CD4-positive, alpha-beta T cell treated with Interleukin-2 at 100 ng/mL for 4 hours (primary cell): ENCODE data around the gene NT5C3A.
A peak's percentile ranks its signal among the peaks of the same experiment; 100 is the strongest.

Experiments used
- DNase-seq: peaks from one replicate; pipeline ENCODE4 v3.0.0-alpha.2; 2020; ENCODE audit warnings: low spot score

Gene NT5C3A

DNA sequence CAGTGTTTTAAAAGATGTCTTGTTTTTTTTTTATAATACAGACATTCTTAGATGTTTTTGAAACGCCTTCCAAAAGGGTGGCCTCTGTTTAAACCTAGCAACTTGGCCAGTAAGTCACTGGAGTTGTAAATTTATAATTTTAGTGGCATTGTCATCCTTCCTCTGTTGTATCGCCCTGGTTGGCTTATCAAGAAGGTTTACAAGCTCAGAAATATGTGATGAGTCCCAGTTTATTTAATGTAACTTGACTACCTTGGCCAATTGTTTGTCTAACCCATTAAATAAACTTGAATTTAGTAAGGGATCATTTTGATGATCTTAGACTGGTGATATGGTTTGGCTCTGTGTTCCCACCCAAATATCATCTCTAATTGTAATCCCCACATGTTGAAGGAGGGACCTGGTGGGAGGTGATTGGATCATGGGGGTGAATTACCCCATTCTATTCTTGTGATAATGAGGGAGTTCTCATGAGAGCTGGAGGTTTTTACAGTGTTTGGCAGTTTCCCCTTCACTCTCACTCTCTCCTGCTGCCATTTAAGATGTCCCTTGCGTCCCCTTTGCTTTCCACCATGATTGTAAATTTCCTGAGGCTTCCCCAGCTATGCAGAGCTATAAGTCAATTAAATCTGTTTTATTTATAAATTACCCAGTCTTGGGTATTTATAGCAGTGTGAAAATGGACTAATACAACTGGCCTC lies 13.4 kb upstream of the NT5C3A start:
- DNase-seq = no peak

DNA sequence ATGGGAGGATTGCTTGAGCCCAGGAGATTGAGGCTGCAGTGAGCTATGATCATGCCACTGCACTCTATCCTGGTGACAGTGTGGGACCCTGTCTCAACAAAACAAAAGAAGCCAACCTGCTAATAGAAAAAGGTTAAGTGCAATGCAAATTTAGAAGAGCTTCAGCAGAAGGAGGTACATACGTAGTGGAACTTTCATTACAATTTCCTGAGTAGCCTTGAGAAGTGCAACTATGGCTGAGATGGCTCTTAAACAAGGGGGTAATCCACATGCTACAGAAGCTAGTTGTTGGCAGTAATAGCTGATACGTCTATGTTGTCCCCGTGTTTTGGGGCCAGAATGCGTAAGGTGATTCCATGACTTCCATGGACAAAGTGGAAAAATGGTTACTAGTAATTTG lies 10.7 kb upstream of the NT5C3A start:
- no peak for DNase-seq

DNA sequence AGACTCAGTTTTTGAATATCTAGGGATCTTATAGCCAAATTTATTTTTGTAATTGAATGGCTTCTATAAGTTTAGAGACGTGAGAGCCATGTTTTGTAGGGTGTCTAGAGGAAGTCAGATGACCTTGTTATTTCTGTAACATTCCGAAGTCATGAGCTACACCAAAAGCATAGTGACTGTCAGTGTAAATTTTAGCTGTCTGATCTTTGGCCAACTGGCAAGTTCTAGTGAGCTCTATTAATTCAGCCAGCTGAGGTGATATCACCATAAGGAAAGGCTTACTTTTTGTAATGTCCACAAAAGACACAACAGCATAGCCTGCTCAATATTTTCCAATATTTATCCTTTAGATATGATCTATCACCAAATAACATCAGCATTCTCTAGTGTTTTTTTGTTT lies 9.9 kb upstream of the NT5C3A start:
- DNase-seq = no peak

DNA sequence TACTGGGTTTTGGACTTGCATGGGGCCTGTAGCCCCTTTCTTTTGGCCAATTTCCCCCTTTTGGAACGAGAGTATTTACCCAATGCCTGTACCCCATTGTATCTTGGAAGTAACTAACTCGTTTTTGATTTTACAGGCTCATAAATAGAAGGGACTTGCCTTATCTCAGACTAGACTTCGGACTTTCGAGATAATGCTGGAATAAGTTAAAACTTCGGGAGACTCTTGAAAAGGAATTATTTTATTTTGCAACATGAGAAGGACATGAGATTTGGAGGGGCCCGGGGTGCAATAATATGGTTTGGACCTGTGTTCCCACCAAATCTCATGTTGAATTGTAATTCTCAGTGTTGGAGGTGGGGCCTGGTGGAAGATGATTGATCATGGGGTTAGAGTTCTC lies 8.3 kb upstream of the NT5C3A start:
- DNase-seq = no peak

DNA sequence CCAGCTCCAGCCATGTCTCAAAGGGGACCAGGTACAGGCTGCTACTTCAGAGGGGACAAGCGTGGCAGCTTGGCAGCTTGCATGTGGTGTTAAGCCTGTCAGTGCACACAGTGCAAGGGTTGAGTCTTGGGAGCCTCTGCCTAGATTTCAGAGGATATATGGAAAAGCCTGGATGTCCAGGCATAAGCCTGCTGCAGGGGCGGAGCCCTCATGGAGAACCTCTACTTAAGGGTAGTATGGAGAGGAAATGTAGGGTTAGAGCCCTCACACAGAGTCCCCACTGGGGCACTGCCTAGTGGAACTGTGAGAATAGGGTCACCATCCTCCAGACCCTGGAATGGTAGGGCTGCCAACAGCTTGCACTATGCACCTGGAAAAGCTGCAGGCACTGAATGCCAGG lies 7.7 kb upstream of the NT5C3A start:
- no peak for DNase-seq

DNA sequence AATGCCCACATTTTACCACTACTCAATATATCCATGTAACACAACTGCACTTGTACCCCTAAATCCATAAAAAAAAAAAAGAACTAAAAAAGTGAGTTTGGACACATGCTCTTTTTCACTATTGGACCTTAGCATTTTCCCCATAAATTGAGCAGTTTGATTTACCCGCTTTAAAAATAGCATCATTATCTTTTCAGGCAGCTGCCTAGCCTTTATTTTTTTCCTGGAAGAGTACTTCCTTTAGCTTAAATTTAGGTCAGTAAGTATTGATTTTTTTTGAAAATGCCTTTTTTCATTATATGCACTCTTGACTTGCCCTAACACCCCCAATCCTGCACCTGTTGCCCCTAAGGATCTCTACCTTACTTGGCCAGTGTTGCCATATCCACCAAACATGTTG lies 5.3 kb upstream of the NT5C3A start:
- no peak for DNase-seq

DNA sequence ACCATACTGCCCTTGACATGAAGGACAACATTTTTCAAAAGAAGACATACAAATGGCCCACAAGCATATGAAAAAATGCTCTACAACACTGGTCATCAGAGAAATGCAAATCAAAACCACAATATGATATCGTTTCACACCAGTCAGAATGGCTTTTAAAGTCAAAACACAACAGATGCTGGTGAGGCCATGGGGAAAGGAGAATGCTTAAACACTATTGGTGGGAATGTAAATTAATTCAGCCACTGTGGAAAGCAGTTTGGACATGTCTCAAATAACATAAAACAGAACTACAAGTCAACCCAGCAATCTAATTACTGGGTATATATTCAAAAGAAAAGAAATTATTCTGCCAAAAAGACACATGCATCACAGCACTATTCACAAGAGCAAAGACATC lies 4.2 kb upstream of the NT5C3A start:
- DNase-seq = no peak

DNA sequence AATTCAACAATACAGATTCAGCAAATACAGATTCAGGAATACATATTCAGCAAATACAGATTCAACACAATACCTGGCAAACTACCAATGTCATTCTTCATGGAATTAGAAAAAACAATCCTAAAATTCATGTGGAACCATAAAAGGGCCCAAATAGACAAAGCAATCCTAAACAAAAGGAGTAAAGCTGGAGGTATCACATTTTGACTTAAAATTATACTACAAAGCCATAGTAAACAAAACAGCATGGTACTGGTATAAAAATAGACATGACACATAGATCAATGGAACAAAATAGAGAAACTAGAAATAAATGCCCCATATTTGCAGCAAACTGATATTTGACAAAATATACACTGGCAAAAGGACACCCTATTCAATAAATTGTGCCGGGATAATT lies 3.4 kb upstream of the NT5C3A start:
- DNase-seq = no peak

DNA sequence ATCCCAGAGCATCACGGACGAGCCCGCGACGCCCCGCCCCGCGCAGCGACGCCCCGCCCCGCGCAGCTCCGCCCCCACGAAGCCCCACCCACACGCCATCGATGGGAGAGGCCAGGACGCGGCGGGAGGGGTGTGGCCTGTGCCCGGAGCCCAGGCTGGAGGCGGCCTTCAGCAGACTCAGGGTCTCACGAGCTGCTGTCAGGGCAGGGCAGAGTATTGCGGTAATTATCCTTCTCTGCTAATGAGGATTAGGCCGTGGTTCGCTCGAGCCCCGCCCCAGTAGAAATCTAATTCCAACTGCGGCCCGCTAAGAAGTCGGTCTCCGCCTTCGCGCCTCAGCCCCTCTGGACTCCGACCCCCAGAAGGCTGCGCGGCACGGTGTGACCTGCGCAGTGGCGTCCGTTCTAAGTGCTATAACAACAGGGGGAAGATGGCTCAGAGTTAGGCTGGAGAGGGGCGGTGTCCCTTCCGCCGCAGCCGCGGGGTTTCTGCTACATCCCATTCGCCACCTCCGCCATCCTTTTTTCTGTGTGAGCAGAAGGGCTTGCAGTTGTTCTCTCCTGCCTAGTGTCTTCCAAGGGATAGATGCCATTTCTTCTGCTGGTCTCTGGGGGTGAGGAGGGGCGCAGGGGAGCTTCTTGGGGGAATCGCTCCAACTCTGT lies 337 bp upstream of the NT5C3A start:
- peak; percentile 93 for DNase-seq

DNA sequence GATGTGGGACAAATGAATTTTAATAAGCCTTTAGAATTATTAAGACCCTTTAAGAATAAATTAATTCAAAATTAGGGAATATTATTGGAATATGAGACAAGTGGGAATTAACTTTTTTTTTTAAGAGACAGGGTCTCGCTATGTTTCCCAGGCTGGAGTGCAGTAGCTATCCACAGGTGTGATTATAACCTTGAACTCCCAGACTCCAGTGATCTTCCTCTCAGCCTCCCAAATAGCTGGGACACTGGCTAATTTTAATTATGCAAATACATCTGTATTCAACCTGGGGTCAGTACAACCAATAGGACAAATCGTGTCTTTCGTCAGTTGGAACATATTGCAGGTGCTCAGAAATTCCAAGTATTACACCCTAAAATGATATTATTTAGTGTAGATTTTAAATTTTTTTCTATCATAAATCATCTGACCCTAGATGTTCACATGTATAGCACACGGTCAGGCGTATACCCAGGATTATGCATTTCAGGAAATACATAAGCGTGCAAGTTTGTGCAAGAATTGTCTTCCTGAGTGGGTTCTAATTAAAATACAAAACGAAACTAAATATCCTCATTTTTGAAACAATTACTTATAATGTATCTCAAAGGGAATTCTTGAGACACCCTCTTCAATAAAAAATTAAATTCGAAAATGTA lies 1.2 kb downstream of the NT5C3A start:
- DNase-seq = no peak

DNA sequence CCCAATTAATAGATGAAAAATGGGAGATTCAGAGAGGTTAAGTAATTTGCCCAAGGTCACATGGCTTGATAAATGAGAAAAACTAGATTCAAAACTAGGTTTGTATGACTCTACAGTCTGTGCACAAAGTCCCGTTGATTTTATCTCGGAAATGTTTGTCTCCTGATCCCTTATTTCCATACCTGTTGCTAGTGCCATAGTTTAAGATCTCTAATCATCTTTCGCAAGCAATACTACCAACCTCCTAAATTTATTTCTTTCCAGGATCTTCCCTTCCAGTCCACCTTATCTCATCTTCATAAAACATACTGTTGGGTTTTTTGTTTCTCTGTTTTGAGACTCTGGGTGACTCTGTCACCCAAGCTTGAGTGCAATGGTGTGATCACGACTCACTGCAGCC lies 2.9 kb downstream of the NT5C3A start:
- no peak for DNase-seq

DNA sequence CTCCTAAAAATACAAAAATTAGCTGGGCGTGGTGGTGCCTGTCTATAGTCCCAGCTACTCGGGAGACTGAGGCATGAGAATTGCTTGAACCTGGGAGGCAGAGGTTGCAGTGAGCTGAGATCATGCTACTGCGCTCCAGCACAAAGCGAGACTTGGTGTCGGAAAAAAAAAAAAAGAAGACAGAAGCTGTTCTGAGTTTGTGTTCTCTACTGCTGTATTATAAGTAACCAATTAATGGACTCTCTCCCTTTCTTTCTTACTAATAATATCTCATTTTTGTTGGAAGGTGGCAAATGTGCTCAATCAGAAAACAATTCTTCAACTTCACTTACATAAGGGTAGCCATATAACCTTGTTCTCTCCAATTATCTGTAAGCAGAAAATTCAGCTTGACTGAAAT lies 7.4 kb downstream of the NT5C3A start:
- no peak for DNase-seq

DNA sequence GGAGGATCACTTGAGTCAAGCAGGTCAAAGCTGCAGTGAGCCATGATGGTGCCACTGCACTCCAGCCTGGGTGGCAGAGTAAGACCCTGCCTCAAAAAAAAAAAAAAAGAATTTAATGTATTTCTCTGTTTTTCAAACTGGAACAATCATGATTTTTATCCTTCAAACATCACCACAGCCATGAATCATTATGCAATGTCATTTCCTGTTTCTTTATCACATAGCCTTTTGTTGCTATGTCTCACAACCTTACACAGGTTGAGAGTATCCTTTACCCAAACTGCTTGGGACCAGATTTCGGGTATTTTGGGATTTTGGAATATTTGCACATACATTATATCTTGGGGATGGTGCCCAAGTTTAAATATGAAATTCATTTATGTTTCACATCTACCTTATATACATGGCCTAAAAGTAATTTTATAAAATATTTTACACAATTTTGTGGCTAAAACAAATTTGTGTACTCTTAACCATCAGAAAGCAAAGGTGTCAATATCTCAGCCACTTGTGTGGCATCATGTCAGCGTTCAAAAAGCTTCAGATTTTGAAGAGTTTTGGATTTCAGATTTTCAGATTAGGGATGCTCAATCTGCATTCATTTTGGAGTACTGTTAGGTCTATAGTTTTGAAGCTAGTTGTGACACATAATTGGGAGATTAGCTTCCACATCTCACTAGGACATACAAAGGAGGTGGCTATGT lies 8.2 kb downstream of the NT5C3A start:
- DNase-seq = peak; percentile 58

DNA sequence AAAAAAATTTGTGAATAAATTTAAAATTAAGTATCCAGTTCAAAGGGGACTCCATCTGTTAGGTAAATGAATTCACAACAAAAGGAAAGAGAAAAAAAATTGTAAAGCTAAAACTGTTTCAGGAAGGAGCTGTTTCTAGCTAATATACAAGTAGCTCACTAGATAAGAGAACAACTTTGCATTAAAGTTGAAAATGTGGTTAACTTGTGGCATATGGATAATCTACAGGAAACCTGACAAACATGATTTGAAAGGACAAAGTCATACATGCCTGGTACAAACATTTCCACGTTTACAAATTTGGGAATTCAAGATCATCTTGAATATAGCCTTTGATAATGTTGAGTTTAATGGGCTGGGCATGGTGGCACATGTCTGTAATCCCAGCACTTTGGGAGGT lies 8.9 kb downstream of the NT5C3A start:
- no peak for DNase-seq

DNA sequence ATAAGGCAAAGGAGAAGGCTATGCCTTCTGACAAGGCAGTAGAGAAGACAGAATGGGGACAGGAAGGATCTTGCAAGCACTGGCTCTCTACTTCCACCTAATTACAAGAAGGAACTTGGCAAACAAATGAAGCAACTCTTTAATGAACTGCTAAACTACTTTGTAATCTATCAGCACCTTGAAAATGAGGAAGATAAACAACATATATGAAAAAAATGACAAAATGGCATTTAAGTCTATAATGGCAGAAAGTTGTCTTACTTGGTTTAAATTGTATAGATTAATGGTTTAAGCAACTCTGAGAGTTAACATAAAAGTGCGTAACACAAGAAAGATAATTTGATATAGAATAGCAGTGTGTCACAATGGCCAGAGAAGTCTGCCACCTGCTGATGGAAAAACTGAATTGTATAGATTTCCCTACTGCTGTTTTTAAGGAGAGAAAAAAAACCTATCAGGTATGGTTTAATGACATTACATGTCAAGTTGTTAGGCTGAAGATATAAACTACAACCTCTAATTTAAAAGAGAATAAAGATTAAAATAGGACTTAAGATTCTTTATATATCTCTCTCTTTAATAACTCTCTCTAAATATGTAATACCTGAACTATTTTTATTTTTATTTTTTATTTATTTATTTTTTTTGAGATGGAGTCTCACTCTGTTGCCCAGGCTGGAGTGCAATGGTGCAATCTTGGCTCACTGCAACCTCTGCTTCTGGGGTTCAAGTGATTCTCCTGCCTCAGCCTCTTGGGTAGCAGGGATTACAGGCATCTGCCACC lies 11.8 kb downstream of the NT5C3A start:
- DNase-seq = peak; percentile 65

DNA sequence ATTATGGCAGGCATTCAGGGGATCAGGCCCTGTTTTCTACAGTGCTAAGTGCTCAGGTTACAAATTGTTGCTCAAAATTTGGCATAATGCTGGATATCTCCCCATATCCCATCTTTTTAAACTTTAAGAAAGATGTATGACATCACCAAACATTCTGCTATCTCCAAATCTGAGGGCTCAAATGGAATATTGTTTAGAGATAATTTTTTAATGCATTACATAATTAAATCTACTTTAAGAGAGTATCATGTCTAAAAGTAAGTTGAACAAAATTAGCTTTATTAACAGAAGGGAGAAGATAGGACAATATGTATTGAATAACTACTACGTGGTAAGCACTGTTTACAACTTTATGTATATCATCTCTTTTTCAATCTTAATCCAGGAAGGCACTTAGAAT lies 13.9 kb downstream of the NT5C3A start:
- DNase-seq = no peak

DNA sequence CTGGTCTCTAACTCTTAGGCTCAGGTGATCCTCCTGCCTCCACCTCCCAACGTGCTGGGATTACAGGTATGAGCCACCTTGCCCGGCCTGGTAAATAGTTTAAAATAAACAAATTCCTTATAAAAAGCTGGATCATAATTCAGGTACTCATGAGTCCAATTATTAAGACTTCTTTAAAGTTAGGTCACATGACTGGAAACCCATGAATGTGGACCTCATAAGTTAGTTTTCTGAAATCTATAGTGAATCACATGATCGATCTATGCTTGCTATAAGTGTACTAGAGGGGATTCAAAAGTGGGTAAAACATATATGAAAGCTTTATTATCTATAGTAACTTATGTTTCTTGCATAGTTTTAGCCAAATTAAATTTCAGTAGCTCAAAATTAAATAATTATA lies 14.3 kb downstream of the NT5C3A start:
- no peak for DNase-seq

DNA sequence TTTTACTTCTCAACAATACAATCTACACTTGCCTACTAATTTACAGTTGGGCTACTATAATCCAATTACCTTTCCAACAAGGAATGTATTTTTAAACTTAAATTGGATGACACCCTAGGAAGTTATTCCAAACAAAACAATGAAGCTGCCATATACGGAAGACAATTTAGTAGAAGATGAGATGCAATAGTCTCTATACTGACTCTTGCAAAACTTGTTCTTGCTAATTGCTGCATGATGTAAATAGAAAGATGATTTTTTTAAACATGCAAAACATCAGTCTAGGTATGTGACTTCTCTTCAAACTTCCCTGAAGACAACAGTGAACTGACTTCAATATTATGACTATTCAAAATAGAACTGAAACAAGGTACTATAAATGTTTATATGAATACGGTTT lies 17.6 kb downstream of the NT5C3A start:
- DNase-seq = no peak

DNA sequence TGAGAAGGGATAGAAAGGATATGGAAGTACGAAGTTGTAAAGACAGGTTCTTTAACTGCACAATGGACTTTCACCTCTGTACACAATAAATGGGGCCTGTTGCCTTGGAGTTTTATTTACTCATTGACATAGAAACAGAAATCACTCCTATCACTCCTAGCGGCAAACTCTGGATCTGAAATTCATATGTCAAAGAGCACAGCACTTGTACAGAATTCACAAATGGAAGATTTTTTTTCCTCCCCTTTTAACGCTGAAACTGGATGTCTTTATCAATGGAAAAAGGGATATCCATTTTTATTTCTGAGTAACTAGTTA lies 18.2 kb downstream of the NT5C3A start:
- no peak for DNase-seq

DNA sequence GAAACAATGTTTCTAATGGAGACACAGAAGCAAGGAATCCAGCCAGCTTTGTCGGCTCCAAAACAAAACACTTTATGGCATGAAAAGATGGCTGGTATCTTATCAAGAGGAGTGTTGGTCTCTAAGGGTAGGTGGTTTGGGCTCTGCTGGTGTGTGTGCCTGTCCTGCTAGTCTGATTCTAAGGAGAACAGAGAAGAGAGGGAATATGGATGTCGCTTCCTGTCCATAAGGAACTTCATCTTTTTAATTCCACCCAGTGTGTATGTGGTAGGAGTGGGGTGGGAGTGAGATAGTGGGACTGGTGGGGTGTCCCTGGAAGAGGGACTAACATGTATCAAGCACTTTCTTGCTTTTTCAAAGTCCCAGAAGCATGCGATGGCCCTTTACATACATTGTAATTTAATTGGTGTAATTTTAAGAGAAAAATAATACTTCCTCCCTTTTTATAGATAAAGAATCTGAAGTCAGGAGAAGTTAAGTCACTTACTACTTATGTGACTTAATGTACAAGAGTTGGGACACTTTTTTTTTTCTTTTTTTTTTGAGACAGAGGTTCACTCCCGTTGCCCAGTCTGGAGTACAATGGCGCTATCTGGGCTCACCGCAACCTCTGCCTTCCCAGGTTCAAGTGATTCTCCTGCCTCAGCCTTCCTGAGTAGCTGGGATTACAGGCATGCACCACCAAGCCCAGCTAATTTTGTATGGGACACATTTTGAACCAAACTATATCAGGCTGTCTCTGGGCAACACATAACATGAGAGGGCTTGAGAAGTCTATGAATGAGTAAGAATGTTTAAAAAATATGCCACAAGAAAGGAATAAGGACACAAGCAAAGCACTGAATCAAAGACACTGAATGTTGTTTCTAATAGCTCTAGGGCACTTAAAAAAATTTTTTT lies 18.8 kb downstream of the NT5C3A start:
- DNase-seq = no peak
